ENCODE results near the gene ZBED4.
"Not testable (repeated sequence)": the region's sequence is repeated elsewhere in the genome, so short reads cannot be mapped to it uniquely, and the experiment has no call there.

ZBED4 gene

DNA sequence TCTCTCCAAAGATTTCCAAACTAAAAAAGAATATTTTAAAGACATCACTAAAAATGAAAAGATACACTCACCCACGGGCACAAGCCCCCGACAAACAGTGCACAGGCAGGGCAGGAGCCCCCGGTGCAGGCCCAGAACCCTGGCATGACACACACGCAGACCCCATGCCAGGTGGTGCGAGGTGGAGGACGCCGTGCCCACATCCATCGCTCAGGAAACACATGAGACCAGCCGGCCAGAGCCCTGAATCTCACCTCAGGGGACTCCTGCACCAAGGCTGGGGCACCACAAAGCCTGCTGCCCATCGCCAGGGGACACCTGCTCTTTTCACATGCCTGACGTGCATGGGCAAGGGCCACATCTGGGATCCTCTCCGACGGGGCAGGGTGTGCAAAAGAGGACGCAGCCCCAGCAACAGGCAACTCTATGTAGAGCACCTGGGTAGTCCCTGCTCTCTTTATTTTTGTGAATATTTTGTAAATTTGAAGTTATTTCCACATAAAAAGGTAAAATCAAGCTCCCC lies 39.4 kb upstream of the ZBED4 start:
- TF ChIP-seq, protein P1, sequence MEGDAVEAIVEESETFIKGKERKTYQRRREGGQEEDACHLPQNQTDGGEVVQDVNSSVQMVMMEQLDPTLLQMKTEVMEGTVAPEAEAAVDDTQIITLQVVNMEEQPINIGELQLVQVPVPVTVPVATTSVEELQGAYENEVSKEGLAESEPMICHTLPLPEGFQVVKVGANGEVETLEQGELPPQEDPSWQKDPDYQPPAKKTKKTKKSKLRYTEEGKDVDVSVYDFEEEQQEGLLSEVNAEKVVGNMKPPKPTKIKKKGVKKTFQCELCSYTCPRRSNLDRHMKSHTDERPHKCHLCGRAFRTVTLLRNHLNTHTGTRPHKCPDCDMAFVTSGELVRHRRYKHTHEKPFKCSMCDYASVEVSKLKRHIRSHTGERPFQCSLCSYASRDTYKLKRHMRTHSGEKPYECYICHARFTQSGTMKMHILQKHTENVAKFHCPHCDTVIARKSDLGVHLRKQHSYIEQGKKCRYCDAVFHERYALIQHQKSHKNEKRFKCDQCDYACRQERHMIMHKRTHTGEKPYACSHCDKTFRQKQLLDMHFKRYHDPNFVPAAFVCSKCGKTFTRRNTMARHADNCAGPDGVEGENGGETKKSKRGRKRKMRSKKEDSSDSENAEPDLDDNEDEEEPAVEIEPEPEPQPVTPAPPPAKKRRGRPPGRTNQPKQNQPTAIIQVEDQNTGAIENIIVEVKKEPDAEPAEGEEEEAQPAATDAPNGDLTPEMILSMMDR (IDR thresholded peaks at IDR 0.05; ENCODE audit: extremely low read depth, missing control alignments): no peak
- DNase-seq (ENCODE audit: low spot score): no peak

DNA sequence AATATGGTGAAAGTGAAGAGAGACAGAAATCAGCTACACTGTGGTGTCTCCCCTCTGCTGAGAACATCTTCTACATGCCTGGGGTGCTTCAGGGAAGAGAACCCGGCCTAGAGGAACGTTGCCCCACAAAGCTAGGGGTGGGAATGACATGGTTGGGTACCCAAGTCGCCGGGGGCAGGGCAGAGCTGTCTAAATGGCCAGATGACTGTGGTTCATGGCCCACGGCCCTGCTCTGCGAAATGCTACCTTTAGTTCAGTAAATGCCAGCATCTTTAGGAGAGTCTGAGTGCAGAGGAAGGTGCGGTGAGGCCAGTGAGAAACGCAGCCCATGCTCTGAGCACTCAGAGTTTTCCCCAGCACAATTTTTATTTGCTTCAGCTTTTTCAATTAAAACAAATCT lies 38.8 kb upstream of the ZBED4 start:
- TF ChIP-seq, protein P1 (IDR thresholded peaks at IDR 0.05; ENCODE audit: extremely low read depth, missing control alignments): no peak

DNA sequence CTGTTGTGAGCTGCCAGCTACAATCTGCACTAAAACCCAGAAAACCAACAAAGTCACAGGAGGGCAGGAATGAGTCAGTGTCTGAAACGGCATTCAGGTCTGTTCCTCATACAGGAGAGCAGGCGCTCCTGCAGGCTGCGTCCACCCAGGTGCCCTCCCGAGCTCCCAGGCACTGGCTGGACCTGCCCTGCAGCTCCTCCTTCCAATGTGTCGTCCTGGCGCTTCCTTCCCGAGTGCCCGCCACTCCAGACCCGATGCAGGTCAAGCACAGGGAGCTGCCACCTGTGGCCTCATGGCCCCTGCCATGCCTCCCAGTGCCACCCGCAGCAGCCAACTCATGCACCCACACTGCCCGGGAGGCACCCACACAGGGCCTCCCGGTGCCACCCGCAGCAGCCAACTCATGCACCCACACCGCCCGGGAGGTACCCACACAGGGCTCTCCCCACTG lies 38.0 kb upstream of the ZBED4 start:
- DNase-seq (ENCODE audit: low spot score): no peak
- TF ChIP-seq, protein P1 (IDR thresholded peaks at IDR 0.05; ENCODE audit: extremely low read depth, missing control alignments): no peak

More for the DNA sequence above, 38.8 kb upstream of the ZBED4 start:
- no peak for DNase-seq (ENCODE audit: low spot score)

DNA sequence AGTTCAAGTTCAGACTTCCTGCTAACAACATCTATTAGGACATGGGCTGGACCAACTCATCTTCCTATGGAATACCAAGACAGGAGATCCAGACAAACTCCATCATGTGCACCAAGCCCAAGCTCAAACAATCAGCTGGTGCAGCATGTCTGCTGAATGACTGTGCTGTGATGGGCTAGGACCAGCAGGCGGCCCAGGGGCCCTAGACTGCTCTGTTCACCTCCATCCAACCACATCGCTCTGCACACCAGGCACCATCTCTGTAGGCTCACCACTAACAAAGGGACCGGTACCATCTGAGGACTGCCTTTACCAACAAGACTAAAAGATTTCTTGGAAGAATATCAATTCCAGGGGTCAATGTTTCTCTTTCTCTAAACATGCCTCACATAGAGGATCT lies 36.3 kb upstream of the ZBED4 start:
- TF ChIP-seq, protein P1 (IDR thresholded peaks at IDR 0.05; ENCODE audit: extremely low read depth, missing control alignments): no peak
- DNase-seq (ENCODE audit: low spot score): no peak

DNA sequence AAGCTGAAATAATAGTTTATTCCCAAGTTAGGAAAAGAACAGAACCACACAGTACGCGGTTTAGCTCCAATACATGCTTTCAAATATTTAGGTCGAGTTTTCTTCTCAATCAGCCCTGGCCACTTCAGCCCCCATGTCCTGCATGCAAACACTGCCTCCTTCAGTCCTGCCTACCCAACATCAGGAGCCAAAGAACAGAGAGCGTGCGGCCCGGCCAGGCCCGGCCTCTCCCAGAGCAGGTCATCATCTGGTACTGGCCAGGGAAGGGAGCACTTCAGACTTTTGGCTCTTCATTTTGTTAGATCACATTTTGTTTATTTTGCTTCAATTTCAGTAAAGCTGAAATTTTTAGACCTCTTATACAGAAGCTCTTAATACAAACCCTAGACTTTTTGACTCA lies 32.7 kb upstream of the ZBED4 start:
- TF ChIP-seq, protein P1 (IDR thresholded peaks at IDR 0.05; ENCODE audit: extremely low read depth, missing control alignments): no peak
- no peak for DNase-seq (ENCODE audit: low spot score)

DNA sequence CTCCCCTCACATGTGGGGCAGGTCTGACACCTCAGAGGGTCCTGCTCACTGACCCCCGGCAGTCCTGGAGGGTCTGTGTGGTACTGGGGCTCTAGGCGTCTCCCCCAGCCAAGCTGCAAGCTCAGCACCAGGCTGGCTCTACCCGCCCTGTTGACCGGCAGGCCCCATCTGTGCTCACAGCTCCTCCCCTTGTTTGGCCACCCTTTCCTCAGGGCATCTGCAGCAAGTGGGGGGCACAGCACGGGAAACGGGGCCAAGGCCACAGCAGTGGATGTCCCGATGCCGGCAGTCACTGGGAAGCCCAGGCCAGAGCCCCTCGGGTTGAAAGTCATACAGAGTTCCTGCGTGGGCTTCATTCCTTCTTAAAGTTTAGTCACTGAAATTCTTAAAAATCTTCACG lies 31.9 kb upstream of the ZBED4 start:
- DNase-seq (ENCODE audit: low spot score): not testable (repeated sequence)

DNA sequence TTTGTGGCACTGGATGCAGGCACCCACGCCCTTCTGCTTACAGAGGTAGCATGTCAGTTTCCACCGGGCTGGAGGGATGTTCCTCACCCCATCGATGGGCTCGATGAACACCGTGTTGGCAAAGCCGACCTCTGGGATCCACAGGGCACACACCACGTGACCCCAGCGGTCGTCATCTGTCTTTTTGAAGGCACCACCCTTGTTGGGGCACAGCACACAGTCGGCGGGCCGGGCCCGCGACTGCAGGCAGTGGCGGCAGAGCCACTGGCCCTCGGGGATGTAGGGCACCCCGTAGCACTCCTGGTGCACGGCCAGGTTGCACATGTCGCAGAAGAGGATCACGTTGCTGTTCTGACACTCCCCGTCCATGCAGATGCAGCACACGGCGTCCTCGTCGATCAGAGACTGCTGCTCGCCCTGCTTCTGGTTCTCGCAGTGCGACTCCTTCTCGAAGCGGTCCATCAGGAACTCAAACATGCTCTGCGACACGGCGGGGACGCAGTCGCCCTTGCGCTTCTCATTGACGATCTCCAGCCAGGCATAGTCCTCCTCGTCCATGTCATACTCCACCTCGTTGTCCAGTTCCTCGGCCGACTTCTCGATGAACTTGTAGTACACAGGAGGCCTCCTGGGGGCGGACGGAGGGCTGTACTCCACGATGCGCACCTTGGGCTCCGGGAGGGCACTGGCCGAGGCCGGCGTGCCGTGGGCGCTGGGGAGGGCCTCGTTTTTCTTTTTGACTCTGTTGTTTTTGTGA lies 30.2 kb upstream of the ZBED4 start:
- DNase-seq (ENCODE audit: low spot score): no peak

More for the DNA sequence above, 30.2 kb upstream of the ZBED4 start:
- TF ChIP-seq, protein P1 (IDR thresholded peaks at IDR 0.05; ENCODE audit: extremely low read depth, missing control alignments): no peak
